HepG2 (cell line): ENCODE measurements around the gene ZCCHC24. TPM values are rescaled to one million over a fixed set of nuclear protein-coding genes. Genes with fewer than 3 reads are reported as not detected.

Experiments used
- HNF4A ChIP-seq: sonication (generic); formaldehyde crosslinking; IDR thresholded peaks from 2 replicates; pipeline ENCODE4 v1.4.0; 2020; ENCODE audit warnings: missing genetic modification reagents
- HNRNPL ChIP-seq: fragments of 200-400 bp; formaldehyde crosslinking; IDR thresholded peaks from 2 replicates; pipeline ENCODE4 v1.6.1; 2017; ENCODE audit warnings: mild to moderate bottlenecking, low read depth, low read length
- HOXD1 ChIP-seq: sonication (generic); formaldehyde crosslinking; IDR thresholded peaks from 2 replicates; pipeline ENCODE4 v1.5.0; 2020; ENCODE audit warnings: missing genetic modification reagents
- RNF2 ChIP-seq: fragments of 450-650 bp; conservative IDR thresholded peaks from 2 replicates; pipeline ENCODE4 v1.6.1; 2016; ENCODE audit warnings: low read depth
- YEATS4 ChIP-seq: sonication (generic); formaldehyde crosslinking; IDR thresholded peaks from 2 replicates; pipeline ENCODE4 v1.4.0; 2020; ENCODE audit warnings: missing genetic modification reagents, borderline replicate concordance
- ZNF773 ChIP-seq: sonication (generic); formaldehyde crosslinking; IDR thresholded peaks from 2 replicates; pipeline ENCODE4 v1.4.0; 2020; ENCODE audit warnings: missing genetic modification reagents, borderline replicate concordance
- ZNF792 ChIP-seq: IDR thresholded peaks from 2 replicates; pipeline ENCODE4 v1.6.1; 2016
- polyA plus RNA-seq, 8 experiments: library from polyadenylated mRNA; depleted of rRNA in 3 of 8; stranded (reverse) in 7 of 8; unstranded in 1 of 8; fragments of >200 nt; fragmentation: Illumina TruSeq in 4 of 8; extraction: Trizol in 4 of 8; gene quantifications; 2 replicates each; pipeline versions ENCODE4 v1.2.1 to v1.2.3, GENCODE V29; 2011 to 2016; ENCODE audit warnings: low read depth in 4 of 8, missing spikeins in 1 of 8, mixed read lengths in 1 of 8; ENCODE audit not compliant: insufficient read depth in 1 of 8
- total RNA-seq, 5 experiments: library from RNA; depleted of rRNA; stranded (reverse); fragments of >200 nt; fragmentation: Illumina TruSeq; extraction: Trizol; gene quantifications; 2 replicates each; pipeline ENCODE4 v1.2.3, GENCODE V29; 2016; ENCODE audit warnings: low read depth in 1 of 5
- TF ChIP-seq, protein P1 (sequence below): sonication (generic); formaldehyde crosslinking; IDR thresholded peaks from 2 replicates; pipeline ENCODE4 v1.8.0; 2023; ENCODE audit warnings: mild to moderate bottlenecking, missing genetic modification reagents
- TF ChIP-seq, protein P2 (sequence below): sonication (generic); formaldehyde crosslinking; IDR thresholded peaks from 2 replicates; pipeline ENCODE4 v1.4.0; 2020; ENCODE audit warnings: missing genetic modification reagents
- TF ChIP-seq, protein P3 (sequence below): sonication (generic); formaldehyde crosslinking; IDR thresholded peaks from 2 replicates; pipeline ENCODE4 v1.4.0; 2020; ENCODE audit warnings: mild to moderate bottlenecking, missing genetic modification reagents

Gene ZCCHC24
- total and polyA plus RNA-seq, 2 of the 13 experiments (the other 11 are each of a cell fraction or from before 2014, with no cell fraction given), result 3.1 to 7.9 TPM

DNA sequence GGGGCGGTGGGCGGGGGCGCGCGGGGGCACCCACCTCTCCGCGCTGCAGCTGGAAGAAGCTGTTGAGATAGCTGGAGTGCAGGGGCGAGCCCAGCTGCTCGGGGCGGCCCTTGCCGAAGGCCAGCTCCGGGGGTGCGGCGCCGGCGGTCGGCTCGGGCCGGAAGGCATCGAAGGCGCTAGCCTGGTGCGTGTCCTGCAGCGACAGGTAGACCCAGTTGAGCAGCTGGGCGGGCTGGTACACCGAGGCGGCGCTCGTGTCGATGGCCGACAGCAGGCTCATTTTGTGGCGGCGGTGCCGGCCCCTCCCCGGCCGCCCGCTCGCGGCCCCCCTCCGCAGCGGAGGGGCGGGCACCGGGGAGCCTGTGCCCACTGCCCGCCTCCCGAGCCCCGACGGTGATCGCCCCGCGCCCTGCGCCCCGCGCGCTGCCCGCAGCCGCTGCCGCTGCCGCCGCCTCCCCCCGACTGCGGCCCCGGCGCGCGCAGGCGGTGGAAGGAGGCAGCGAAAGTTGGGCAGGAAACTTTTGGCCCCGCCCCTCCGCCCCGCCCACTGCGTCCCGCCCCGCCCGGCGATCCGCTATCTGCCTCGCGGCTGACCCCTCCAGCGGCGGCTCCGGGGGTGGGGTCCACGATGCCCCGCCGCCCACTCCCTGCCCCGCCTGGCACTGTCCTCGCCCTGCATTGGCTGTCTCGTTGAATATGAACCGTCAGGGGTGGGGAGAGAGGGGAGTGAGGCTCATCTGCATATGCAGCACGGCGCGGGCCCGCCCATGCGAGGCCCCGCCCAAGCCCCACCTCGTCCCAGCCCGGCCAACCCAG is at the start of gene ZCCHC24 (continued):
- TF ChIP-seq YEATS4 (CRISPR knock-in tag), result 0 out of 2 replicates have a peak, but pooled peaks have one; percentile 26
- peak; percentile 33; the same call in 1 of the 2 replicates for TF ChIP-seq ZNF773 (CRISPR knock-in tag)
- TF ChIP-seq, protein P1, sequence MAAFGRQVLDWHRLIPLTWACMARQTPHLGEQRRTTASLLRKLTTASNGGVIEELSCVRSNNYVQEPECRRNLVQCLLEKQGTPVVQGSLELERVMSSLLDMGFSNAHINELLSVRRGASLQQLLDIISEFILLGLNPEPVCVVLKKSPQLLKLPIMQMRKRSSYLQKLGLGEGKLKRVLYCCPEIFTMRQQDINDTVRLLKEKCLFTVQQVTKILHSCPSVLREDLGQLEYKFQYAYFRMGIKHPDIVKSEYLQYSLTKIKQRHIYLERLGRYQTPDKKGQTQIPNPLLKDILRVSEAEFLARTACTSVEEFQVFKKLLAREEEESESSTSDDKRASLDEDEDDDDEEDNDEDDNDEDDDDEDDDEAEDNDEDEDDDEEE (CRISPR knock-in tag), result no peak
- TF ChIP-seq ZNF792 (CRISPR knock-in tag), result no peak
- TF ChIP-seq, protein P2, sequence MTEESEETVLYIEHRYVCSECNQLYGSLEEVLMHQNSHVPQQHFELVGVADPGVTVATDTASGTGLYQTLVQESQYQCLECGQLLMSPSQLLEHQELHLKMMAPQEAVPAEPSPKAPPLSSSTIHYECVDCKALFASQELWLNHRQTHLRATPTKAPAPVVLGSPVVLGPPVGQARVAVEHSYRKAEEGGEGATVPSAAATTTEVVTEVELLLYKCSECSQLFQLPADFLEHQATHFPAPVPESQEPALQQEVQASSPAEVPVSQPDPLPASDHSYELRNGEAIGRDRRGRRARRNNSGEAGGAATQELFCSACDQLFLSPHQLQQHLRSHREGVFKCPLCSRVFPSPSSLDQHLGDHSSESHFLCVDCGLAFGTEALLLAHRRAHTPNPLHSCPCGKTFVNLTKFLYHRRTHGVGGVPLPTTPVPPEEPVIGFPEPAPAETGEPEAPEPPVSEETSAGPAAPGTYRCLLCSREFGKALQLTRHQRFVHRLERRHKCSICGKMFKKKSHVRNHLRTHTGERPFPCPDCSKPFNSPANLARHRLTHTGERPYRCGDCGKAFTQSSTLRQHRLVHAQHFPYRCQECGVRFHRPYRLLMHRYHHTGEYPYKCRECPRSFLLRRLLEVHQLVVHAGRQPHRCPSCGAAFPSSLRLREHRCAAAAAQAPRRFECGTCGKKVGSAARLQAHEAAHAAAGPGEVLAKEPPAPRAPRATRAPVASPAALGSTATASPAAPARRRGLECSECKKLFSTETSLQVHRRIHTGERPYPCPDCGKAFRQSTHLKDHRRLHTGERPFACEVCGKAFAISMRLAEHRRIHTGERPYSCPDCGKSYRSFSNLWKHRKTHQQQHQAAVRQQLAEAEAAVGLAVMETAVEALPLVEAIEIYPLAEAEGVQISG (CRISPR knock-in tag), result 0 out of 2 replicates have a peak, but pooled peaks have one; percentile 10
- TF ChIP-seq RNF2, result no peak
- TF ChIP-seq, protein P3, sequence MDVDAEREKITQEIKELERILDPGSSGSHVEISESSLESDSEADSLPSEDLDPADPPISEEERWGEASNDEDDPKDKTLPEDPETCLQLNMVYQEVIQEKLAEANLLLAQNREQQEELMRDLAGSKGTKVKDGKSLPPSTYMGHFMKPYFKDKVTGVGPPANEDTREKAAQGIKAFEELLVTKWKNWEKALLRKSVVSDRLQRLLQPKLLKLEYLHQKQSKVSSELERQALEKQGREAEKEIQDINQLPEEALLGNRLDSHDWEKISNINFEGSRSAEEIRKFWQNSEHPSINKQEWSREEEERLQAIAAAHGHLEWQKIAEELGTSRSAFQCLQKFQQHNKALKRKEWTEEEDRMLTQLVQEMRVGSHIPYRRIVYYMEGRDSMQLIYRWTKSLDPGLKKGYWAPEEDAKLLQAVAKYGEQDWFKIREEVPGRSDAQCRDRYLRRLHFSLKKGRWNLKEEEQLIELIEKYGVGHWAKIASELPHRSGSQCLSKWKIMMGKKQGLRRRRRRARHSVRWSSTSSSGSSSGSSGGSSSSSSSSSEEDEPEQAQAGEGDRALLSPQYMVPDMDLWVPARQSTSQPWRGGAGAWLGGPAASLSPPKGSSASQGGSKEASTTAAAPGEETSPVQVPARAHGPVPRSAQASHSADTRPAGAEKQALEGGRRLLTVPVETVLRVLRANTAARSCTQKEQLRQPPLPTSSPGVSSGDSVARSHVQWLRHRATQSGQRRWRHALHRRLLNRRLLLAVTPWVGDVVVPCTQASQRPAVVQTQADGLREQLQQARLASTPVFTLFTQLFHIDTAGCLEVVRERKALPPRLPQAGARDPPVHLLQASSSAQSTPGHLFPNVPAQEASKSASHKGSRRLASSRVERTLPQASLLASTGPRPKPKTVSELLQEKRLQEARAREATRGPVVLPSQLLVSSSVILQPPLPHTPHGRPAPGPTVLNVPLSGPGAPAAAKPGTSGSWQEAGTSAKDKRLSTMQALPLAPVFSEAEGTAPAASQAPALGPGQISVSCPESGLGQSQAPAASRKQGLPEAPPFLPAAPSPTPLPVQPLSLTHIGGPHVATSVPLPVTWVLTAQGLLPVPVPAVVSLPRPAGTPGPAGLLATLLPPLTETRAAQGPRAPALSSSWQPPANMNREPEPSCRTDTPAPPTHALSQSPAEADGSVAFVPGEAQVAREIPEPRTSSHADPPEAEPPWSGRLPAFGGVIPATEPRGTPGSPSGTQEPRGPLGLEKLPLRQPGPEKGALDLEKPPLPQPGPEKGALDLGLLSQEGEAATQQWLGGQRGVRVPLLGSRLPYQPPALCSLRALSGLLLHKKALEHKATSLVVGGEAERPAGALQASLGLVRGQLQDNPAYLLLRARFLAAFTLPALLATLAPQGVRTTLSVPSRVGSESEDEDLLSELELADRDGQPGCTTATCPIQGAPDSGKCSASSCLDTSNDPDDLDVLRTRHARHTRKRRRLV (CRISPR knock-in tag), result 0 out of 2 replicates have a peak, but pooled peaks have one; percentile 82
- TF ChIP-seq HOXD1, result 0 out of 2 replicates have a peak, but pooled peaks have one; percentile 3
- no peak for TF ChIP-seq HNRNPL
- TF ChIP-seq HNF4A (CRISPR knock-in tag), result no peak
